A549 (cell line): ENCODE results near the gene PLCB1. TPM values are rescaled to one million over a fixed set of nuclear protein-coding genes. Genes with fewer than 3 reads are reported as not detected.

ENCODE experiments used
- ATAC-seq, 2 experiments: fragments of 200-7000 bp in 1 of 2; fragments of >200 bp in 1 of 2; cut with Nextera tagmentation in 1 of 2; cut with Tn5 transposase in 1 of 2; 3 replicates each; pipeline versions ENCODE4 v1.8.0 to v1.9.1; 2018 to 2020; ENCODE audit warnings: mild to moderate bottlenecking in 1 of 2, moderate library complexity in 1 of 2
- CTCF ChIA-PET: fragments of 300-600 bp; sonication (Branson Sonifier 250); formaldehyde crosslinking; extraction: SDS; loops from one replicate; lab custom pipeline; 2021; ENCODE audit warnings: antibody characterized with exemption, inconsistent platforms; lab: Yijun Ruan, JAX
- POLR2A ChIA-PET: fragments of 350-600 bp; formaldehyde crosslinking; extraction: SDS; loops from one replicate; lab custom pipeline; 2021; ENCODE audit warnings: antibody characterized with exemption, inconsistent platforms; lab: Yijun Ruan, JAX
- DNase-seq, 2 experiments: peaks; one replicate each; pipeline versions ENCODE4 v3.0.0 to v3.0.0-alpha.2; 2011 to 2016; ENCODE audit warnings: low read depth in 1 of 2, low spot score in 1 of 2
- FAIRE-seq: peaks from 2 replicates; lab custom pipeline; 2011; peaks lifted over from hg19 to GRCh38; lab: Jason Lieb, UNC
- H3K27ac ChIP-seq, 2 experiments: fragments of >200 bp; sonication (Bioruptor Twin); formaldehyde crosslinking; 3 replicates each; pipeline ENCODE4 v1.5.1; 2016 to 2017
- H3K4me1 ChIP-seq: fragments of >200 bp; sonication (Bioruptor Twin); formaldehyde crosslinking; 3 replicates; pipeline ENCODE4 v1.6.1; 2016
- H3K4me2 ChIP-seq: fragments of >200 bp; sonication (Bioruptor Twin); formaldehyde crosslinking; 3 replicates; pipeline ENCODE4 v1.6.1; 2016
- H3K4me3 ChIP-seq: fragments of >200 bp; sonication (Bioruptor Twin); formaldehyde crosslinking; 3 replicates; pipeline ENCODE4 v1.5.1; 2016
- H3K9me3 ChIP-seq: fragments of >200 bp; sonication (Bioruptor Twin); formaldehyde crosslinking; 3 replicates; pipeline ENCODE4 v1.6.1; 2016
- BHLHE40 ChIP-seq: IDR thresholded peaks from 2 replicates; pipeline ENCODE4 v1.6.1; 2012; ENCODE audit warnings: low read depth, low read length, inconsistent platforms
- CBX2 ChIP-seq: fragments of 200-600 bp; sonication (generic); IDR thresholded peaks from 2 replicates; pipeline ENCODE4 v1.6.1; 2016; ENCODE audit warnings: low read depth, mild to moderate bottlenecking, borderline replicate concordance
- CBX8 ChIP-seq: fragments of 200-600 bp; sonication (generic); IDR thresholded peaks from 2 replicates; pipeline ENCODE4 v1.6.1; 2016
- EHMT2 ChIP-seq: fragments of 200-600 bp; sonication (generic); IDR thresholded peaks from 2 replicates; pipeline ENCODE4 v1.6.1; 2016; ENCODE audit warnings: antibody characterized with exemption, low read depth, mild to moderate bottlenecking, moderate library complexity
- EP300 ChIP-seq, 2 experiments: fragments of >200 bp; sonication (Bioruptor Twin); formaldehyde crosslinking; IDR thresholded peaks; 2 replicates in 1 of 2; 3 replicates in 1 of 2; pipeline ENCODE4 v1.6.1; 2016 to 2017
- ESRRA ChIP-seq: fragments of 150-350 bp; IDR thresholded peaks from 2 replicates; pipeline ENCODE4 v1.6.1; 2014; ENCODE audit warnings: mild to moderate bottlenecking, low read length, borderline replicate concordance
- FOSB ChIP-seq: fragments of 250-450 bp; sonication (Bioruptor Pico); IDR thresholded peaks from 2 replicates; pipeline ENCODE4 v1.5.0; 2020; ENCODE audit warnings: mild to moderate bottlenecking, moderate library complexity
- FOSL2 ChIP-seq, 2 experiments: fragments of 450-650 bp in 1 of 2; fragments of >200 bp in 1 of 2; sonication (Bioruptor Twin) in 1 of 2; formaldehyde crosslinking; IDR thresholded peaks; 2 replicates each; pipeline versions ENCODE4 v1.5.0 to v1.6.1; 2016 to 2020; ENCODE audit warnings: mild to moderate bottlenecking in 1 of 2, moderate library complexity in 1 of 2
- FOXS1 ChIP-seq: fragments of 250-450 bp; sonication (Bioruptor Pico); IDR thresholded peaks from 2 replicates; pipeline ENCODE4 v1.5.0; 2020; ENCODE audit warnings: mild to moderate bottlenecking, moderate library complexity
- GATA3 ChIP-seq: IDR thresholded peaks from 2 replicates; pipeline ENCODE4 v1.6.1; 2012; ENCODE audit warnings: borderline replicate concordance
- HOXA7 ChIP-seq: fragments of 250-450 bp; sonication (Bioruptor Pico); IDR thresholded peaks from 2 replicates; pipeline ENCODE4 v1.5.0; 2020; ENCODE audit warnings: mild to moderate bottlenecking, moderate library complexity
- HOXB13 ChIP-seq: fragments of 250-450 bp; sonication (Bioruptor Pico); IDR thresholded peaks from 2 replicates; pipeline ENCODE4 v1.5.0; 2020; ENCODE audit warnings: low read depth, mild to moderate bottlenecking, moderate library complexity
- JUN ChIP-seq, 2 experiments: fragments of >200 bp; sonication (Bioruptor Twin); formaldehyde crosslinking; IDR thresholded peaks; 2 replicates in 1 of 2; 3 replicates in 1 of 2; pipeline ENCODE4 v1.6.1; 2016 to 2017
- KDM1A ChIP-seq: fragments of 200-600 bp; sonication (generic); IDR thresholded peaks from 2 replicates; pipeline ENCODE4 v1.6.1; 2016; ENCODE audit warnings: low read depth, mild to moderate bottlenecking
- KDM5A ChIP-seq: fragments of 200-600 bp; sonication (generic); IDR thresholded peaks from 2 replicates; pipeline ENCODE4 v1.6.1; 2016; ENCODE audit warnings: antibody characterized with exemption, mild to moderate bottlenecking
- MAFK ChIP-seq: fragments of 450-650 bp; IDR thresholded peaks from 2 replicates; pipeline ENCODE4 v1.6.1; 2014; ENCODE audit not compliant: partially characterized antibody
- MAZ ChIP-seq: fragments of 150-350 bp; IDR thresholded peaks from 2 replicates; pipeline ENCODE4 v1.6.1; 2014; ENCODE audit warnings: antibody characterized with exemption, low read depth, low read length, borderline replicate concordance
- NPAS2 ChIP-seq: fragments of 250-450 bp; sonication (Bioruptor Pico); IDR thresholded peaks from 2 replicates; pipeline ENCODE4 v1.8.0; 2022; ENCODE audit warnings: mild to moderate bottlenecking, moderate library complexity, borderline replicate concordance
- PHF8 ChIP-seq: fragments of 200-600 bp; sonication (generic); IDR thresholded peaks from 2 replicates; pipeline ENCODE4 v1.6.1; 2016; ENCODE audit warnings: low read depth, mild to moderate bottlenecking, antibody characterized with exemption, moderate library complexity, borderline replicate concordance
- POLR2A ChIP-seq: IDR thresholded peaks from 2 replicates; pipeline ENCODE4 v1.6.1; 2012; ENCODE audit warnings: mild to moderate bottlenecking, low read length
- POLR2AphosphoS2 ChIP-seq: conservative IDR thresholded peaks from 2 replicates; pipeline ENCODE4 v1.6.1; 2012; ENCODE audit warnings: low read length, improper control_type of control experiment, inconsistent platforms
- RAD21 ChIP-seq, 2 experiments: fragments of >200 bp in 1 of 2; sonication (Bioruptor Twin) in 1 of 2; formaldehyde crosslinking in 1 of 2; IDR thresholded peaks in 1 of 2; conservative IDR thresholded peaks in 1 of 2; 2 replicates in 1 of 2; 3 replicates in 1 of 2; pipeline ENCODE4 v1.6.1; 2012 to 2018; ENCODE audit warnings: inconsistent platforms in 1 of 2
- RARB ChIP-seq: fragments of 250-450 bp; sonication (Bioruptor Pico); IDR thresholded peaks from 2 replicates; pipeline ENCODE4 v1.8.0; 2021; ENCODE audit warnings: mild to moderate bottlenecking, moderate library complexity
- RFX5 ChIP-seq: fragments of 450-650 bp; IDR thresholded peaks from 2 replicates; pipeline ENCODE4 v1.7.1; 2014; ENCODE audit warnings: antibody characterized with exemption, mild to moderate bottlenecking, moderate library complexity
- SMC3 ChIP-seq: fragments of >200 bp; sonication (Bioruptor Twin); formaldehyde crosslinking; IDR thresholded peaks from 3 replicates; pipeline ENCODE4 v1.6.1; 2018; ENCODE audit warnings: inconsistent platforms
- TFCP2L1 ChIP-seq: fragments of 250-450 bp; sonication (Bioruptor Pico); IDR thresholded peaks from 2 replicates; pipeline ENCODE4 v1.5.0; 2021; ENCODE audit warnings: mild to moderate bottlenecking
- WGBS: methylation state at CpG from one replicate; pipeline ENCODE4 v1.1.6; 2017; ENCODE audit errors: missing lambda C conversion rate; 5-methylcytosine and 5-hydroxymethylcytosine counted together
- polyA plus RNA-seq, 4 experiments: library from polyadenylated mRNA; depleted of rRNA in 3 of 4; stranded (reverse); fragments of >200 nt; fragmentation: RNase III in 1 of 4; extraction: RNeasy Plus Mini Kit Qiagen cat#74134 plus additional on column Dnase treatment in 1 of 4; gene quantifications; 2 replicates in 3 of 4; 3 replicates in 1 of 4; pipeline ENCODE4 v1.2.3, GENCODE V29; 2011 to 2017
- TF ChIP-seq, protein P1 (sequence below): fragments of 250-450 bp; sonication (Bioruptor Pico); IDR thresholded peaks from 2 replicates; pipeline ENCODE4 v1.5.0; 2020; ENCODE audit warnings: low read depth, mild to moderate bottlenecking, moderate library complexity
- TF ChIP-seq, protein P2 (sequence below): IDR thresholded peaks from 2 replicates; pipeline ENCODE4 v1.6.1; 2012; ENCODE audit warnings: low read depth, borderline replicate concordance
- TF ChIP-seq, protein P3 (sequence below): fragments of >200 bp; sonication (Bioruptor Twin); formaldehyde crosslinking; IDR thresholded peaks from 3 replicates; pipeline ENCODE4 v1.5.1; 2016
- TF ChIP-seq, protein P4 (sequence below): IDR thresholded peaks from 2 replicates; pipeline ENCODE4 v1.6.1; 2012
- TF ChIP-seq, protein P5 (sequence below): fragments of >200 bp; sonication (Bioruptor Twin); formaldehyde crosslinking; IDR thresholded peaks from 2 replicates; pipeline ENCODE4 v1.6.1; 2016

Gene PLCB1
- polyA plus RNA-seq, 2 of the 4 experiments (the other 2 are of a cell fraction) = 0.97 to 6.3 TPM

DNA sequence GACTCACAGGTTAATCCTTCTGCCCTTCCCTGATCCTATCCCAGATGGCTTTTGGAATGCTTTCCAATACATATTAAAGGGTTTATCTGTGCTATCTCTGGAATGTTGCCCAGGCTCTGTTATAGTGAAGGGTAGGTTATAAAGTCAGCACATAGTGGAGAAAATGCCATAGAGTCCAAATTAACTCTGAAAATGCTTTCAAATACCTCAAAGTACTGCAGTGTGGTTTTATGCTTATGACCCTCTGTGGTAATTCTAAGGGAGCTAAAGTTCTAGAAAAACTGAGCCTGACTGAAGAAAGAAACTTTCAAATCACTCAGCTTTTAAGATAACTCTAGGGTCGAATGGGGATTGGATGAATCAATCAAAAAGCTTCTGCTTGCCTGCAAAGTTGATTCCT, 159.8 kb downstream of the PLCB1 start:
- CTCF ChIA-PET = no interaction called here
- no peak overlapping the region for H3K4me2 ChIP-seq
- no peak overlapping the region for H3K27ac ChIP-seq
- FAIRE-seq (no peak), DNase-seq (no peak), ATAC-seq (no peak)
- POLR2A ChIA-PET = no interaction called here
- H3K4me1 ChIP-seq = no peaks in the 10 kb centered on the region
- no peaks in the 10 kb centered on the region for H3K9me3 ChIP-seq
- TF ChIP-seq, protein P1, sequence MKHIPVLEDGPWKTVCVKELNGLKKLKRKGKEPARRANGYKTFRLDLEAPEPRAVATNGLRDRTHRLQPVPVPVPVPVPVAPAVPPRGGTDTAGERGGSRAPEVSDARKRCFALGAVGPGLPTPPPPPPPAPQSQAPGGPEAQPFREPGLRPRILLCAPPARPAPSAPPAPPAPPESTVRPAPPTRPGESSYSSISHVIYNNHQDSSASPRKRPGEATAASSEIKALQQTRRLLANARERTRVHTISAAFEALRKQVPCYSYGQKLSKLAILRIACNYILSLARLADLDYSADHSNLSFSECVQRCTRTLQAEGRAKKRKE (CRISPR knock-in tag) = no peak
- TF ChIP-seq MAFK (no peak), FOSL2 (IDR thresholded peaks at IDR 0.05) (no peak), FOSL2 (CRISPR knock-in tag; IDR thresholded peaks at IDR 0.05) (no peak), POLR2A (no peak), MAZ (no peak), KDM5A (no peak), JUN (IDR thresholded peaks at IDR 0.05) (no peak), EHMT2 (no peak), CBX8 (no peak), ESRRA (no peak), PHF8 (no peak), FOXS1 (no peak), CBX2 (no peak), RARB (CRISPR knock-in tag) (no peak), HOXB13 (CRISPR knock-in tag) (no peak), POLR2AphosphoS2 (no peak)
- TF ChIP-seq, protein P2, sequence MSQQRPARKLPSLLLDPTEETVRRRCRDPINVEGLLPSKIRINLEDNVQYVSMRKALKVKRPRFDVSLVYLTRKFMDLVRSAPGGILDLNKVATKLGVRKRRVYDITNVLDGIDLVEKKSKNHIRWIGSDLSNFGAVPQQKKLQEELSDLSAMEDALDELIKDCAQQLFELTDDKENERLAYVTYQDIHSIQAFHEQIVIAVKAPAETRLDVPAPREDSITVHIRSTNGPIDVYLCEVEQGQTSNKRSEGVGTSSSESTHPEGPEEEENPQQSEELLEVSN = no peak
- TF ChIP-seq, protein P3, sequence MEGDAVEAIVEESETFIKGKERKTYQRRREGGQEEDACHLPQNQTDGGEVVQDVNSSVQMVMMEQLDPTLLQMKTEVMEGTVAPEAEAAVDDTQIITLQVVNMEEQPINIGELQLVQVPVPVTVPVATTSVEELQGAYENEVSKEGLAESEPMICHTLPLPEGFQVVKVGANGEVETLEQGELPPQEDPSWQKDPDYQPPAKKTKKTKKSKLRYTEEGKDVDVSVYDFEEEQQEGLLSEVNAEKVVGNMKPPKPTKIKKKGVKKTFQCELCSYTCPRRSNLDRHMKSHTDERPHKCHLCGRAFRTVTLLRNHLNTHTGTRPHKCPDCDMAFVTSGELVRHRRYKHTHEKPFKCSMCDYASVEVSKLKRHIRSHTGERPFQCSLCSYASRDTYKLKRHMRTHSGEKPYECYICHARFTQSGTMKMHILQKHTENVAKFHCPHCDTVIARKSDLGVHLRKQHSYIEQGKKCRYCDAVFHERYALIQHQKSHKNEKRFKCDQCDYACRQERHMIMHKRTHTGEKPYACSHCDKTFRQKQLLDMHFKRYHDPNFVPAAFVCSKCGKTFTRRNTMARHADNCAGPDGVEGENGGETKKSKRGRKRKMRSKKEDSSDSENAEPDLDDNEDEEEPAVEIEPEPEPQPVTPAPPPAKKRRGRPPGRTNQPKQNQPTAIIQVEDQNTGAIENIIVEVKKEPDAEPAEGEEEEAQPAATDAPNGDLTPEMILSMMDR = no peak
- TF ChIP-seq, protein P4, sequence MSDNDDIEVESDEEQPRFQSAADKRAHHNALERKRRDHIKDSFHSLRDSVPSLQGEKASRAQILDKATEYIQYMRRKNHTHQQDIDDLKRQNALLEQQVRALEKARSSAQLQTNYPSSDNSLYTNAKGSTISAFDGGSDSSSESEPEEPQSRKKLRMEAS = no peak
- no peak overlapping the region for H3K4me3 ChIP-seq
- WGBS = 8% methylated on average over 1 of the region's 1 CpG

DNA sequence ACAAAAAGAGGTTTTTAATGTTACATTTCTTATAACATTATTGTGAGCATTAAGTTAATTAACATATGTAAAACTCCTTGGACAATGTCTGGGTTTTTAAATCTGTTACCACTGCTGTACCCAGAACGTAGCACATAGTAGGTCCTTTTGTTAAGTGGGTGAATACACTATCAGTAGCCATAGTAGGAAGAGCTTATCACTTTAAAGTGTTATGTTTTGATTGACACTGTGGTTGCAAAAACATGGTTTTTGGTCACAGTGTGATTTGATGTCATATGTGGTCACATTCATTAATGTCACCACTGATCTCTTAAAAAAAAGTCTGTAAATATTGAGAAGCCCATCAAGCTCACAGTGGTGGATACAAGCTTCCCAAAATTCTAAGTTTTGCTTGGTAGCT, 160.7 kb downstream of the PLCB1 start:
- no peak for DNase-seq
- ChIA-PET CTCF (interaction anchor here (0.9 kb wide), 1 partner anchor 97 kb away, joined by 3 read pairs; no protein-coding TSS in a partner anchor), POLR2A (no interaction called here)
- 2% methylated on average over 1 of the region's 1 CpG for WGBS
- H3K27ac ChIP-seq = no peak overlapping the region
- H3K4me1 ChIP-seq = no peaks in the 10 kb centered on the region
- TF ChIP-seq TFCP2L1 (CRISPR knock-in tag) (no peak), CBX8 (no peak), FOSB (no peak), HOXB13 (CRISPR knock-in tag) (no peak), POLR2A (no peak), KDM1A (no peak), POLR2AphosphoS2 (no peak), EP300 (IDR thresholded peaks at IDR 0.05) (no peak), SMC3 (no peak), RFX5 (no peak), NPAS2 (CRISPR knock-in tag) (no peak), RAD21 (conservative IDR thresholded peaks at IDR 0.05 in 1 of 2, IDR thresholded peaks at IDR 0.05 in 1 of 2) (no peak), BHLHE40 (no peak), HOXA7 (no peak), MAFK (no peak), EHMT2 (no peak), GATA3 (no peak)
- TF ChIP-seq, protein P1 (CRISPR knock-in tag) = no peak
- TF ChIP-seq, protein P3 = no peak
- TF ChIP-seq, protein P5, sequence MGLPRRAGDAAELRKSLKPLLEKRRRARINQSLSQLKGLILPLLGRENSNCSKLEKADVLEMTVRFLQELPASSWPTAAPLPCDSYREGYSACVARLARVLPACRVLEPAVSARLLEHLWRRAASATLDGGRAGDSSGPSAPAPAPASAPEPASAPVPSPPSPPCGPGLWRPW = no peak
- H3K4me2 ChIP-seq = no peak overlapping the region
- H3K4me3 ChIP-seq = no peak overlapping the region
- no peak for ATAC-seq
- peak; percentile 74 for FAIRE-seq
- no peaks in the 10 kb centered on the region for H3K9me3 ChIP-seq
